Measurements from ENCODE around the gene VPS41.

DNA sequence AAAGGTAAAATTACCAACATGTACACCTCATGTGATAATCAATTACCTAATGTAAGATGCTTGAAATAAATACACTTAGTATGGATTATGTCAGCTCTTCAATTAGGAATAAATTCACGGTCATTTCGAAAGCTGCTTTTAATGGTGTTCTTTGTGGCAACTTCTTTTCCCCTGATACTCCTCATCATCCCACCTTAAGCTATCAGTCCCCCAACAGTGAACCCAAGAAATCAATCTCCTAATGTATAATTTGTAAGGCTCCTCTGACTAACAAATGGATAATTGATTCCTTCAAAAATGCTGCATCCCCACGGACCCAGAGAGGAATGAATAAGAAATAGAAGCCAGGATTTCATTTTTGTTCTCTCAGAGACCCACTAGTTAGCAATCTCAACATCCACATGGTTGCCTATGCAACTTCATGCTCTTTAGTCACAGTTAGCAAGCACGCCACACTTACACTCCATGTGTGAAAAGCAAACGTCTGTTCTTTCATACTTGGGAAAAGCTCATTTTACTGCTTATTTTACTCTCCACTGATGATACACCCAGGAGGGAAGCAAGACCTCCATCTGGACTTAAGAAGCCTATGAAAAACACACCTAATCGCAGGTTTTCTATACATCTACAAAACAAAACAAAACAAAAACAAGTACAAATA, 70.1 kb downstream of the VPS41 start:
- TF ChIP-seq, protein P1, sequence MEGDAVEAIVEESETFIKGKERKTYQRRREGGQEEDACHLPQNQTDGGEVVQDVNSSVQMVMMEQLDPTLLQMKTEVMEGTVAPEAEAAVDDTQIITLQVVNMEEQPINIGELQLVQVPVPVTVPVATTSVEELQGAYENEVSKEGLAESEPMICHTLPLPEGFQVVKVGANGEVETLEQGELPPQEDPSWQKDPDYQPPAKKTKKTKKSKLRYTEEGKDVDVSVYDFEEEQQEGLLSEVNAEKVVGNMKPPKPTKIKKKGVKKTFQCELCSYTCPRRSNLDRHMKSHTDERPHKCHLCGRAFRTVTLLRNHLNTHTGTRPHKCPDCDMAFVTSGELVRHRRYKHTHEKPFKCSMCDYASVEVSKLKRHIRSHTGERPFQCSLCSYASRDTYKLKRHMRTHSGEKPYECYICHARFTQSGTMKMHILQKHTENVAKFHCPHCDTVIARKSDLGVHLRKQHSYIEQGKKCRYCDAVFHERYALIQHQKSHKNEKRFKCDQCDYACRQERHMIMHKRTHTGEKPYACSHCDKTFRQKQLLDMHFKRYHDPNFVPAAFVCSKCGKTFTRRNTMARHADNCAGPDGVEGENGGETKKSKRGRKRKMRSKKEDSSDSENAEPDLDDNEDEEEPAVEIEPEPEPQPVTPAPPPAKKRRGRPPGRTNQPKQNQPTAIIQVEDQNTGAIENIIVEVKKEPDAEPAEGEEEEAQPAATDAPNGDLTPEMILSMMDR (conservative IDR thresholded peaks at IDR 0.05): no peak
- no peak for TF ChIP-seq EZH2 (IDR thresholded peaks at IDR 0.05; ENCODE audit: low read depth)

All from PC-9 (cell line).